ENCODE data around the gene MTMR12.

MTMR12 gene

DNA sequence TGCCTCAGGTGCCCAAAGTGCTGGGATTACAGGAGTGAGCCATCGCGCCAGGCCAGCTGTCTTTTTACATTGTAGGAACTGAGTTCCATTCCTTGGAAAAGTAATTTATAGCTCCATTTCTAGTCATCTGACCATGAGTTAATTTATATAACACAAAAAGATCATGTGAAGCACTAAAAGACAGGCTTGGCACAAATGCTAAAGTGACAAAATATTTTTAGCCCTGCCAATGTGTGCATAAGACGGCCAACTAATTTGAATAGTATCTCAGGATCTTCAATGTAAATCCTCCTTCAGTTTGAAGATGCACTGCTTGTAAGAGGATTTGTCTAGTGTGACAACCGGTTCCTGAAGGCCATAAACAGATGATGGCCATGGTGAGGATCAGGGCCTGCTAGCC lies 49.1 kb downstream of the MTMR12 start:
- Histone ChIP-seq H3K9me3 (ENCODE audit: control insufficient read depth, insufficient read depth, low read length) (no peaks in the 10 kb centered on the region), H3K4me1 (ENCODE audit: insufficient read depth, low read length) (no peaks in the 10 kb centered on the region), H3K36me3 (ENCODE audit: insufficient read depth, low read length) (peaks cover 23% of the 10 kb centered on the region)

DNA sequence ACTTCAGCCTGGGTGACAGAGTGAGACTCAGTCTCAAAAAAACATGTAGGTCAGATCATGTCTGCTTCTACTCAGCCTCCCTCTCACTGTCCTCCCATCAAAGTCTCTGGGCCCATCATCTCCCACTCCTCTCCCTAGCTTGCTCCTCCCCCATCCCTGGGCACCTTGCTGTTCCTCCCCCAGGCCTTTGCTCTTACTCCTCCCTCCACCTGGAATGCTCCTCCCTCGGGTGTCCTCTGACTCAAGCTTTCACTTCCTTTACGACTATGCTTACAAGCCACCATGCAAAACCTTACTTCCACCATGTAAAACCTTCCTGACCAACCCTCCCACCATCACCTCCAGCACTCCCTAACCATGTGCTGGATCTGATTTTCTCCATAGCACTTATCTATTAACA lies 51.5 kb downstream of the MTMR12 start:
- no peaks in the 10 kb centered on the region for H3K4me1 ChIP-seq (ENCODE audit: insufficient read depth, low read length)
- H3K36me3 ChIP-seq (ENCODE audit: insufficient read depth, low read length) = peaks cover 20% of the 10 kb centered on the region
- H3K9ac ChIP-seq (ENCODE audit: low read depth, low read length) = no peak overlapping the region
- H3K9me3 ChIP-seq (ENCODE audit: control insufficient read depth, insufficient read depth, low read length) = no peaks in the 10 kb centered on the region

More for the DNA sequence above, 49.1 kb downstream of the MTMR12 start:
- H3K9ac ChIP-seq (ENCODE audit: low read depth, low read length) = no peak overlapping the region

DNA sequence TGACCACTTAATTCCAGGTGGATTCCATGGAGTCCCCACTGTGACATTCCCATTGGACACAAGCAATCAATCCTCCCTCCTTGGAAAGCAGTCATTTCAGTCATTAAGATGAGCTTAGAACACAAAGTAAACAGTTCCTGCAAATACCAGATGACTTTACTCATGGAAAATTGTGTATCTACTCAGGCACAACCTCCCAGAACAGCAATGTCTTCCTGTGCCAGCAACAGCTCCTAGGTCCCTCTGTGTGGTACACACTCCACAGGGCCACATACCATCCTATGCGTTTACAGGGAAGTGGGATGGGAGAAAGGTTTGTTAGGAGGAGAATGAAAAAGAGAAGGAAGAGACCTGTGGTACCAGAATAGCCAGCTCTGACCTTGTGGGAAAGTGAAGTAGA lies 53.7 kb downstream of the MTMR12 start:
- H3K9me3 ChIP-seq (ENCODE audit: control insufficient read depth, insufficient read depth, low read length) = no peaks in the 10 kb centered on the region; the same call in 1 of the 2 replicates
- peaks cover 20% of the 10 kb centered on the region for H3K36me3 ChIP-seq (ENCODE audit: insufficient read depth, low read length)
- H3K9ac ChIP-seq (ENCODE audit: low read depth, low read length) = no peak overlapping the region
- H3K4me1 ChIP-seq (ENCODE audit: insufficient read depth, low read length) = no peaks in the 10 kb centered on the region

GRCh38 chr5:32258424-32258823 lies 54.3 kb downstream of the MTMR12 start:
- H3K9ac ChIP-seq (ENCODE audit: low read depth, low read length) = no peak overlapping the region
- peaks cover 22% of the 10 kb centered on the region for H3K36me3 ChIP-seq (ENCODE audit: insufficient read depth, low read length)
- H3K9me3 ChIP-seq (ENCODE audit: control insufficient read depth, insufficient read depth, low read length) = no peaks in the 10 kb centered on the region; the same call in 1 of the 2 replicates
- H3K4me1 ChIP-seq (ENCODE audit: insufficient read depth, low read length) = no peaks in the 10 kb centered on the region

GRCh38 chr5:32255540-32255900 lies 57.2 kb downstream of the MTMR12 start:
- no peak overlapping the region for H3K9ac ChIP-seq (ENCODE audit: low read depth, low read length)
- H3K4me1 ChIP-seq (ENCODE audit: insufficient read depth, low read length) = no peaks in the 10 kb centered on the region
- peaks cover 20% of the 10 kb centered on the region for H3K36me3 ChIP-seq (ENCODE audit: insufficient read depth, low read length)
- H3K9me3 ChIP-seq (ENCODE audit: control insufficient read depth, insufficient read depth, low read length) = no peaks in the 10 kb centered on the region; the same call in 1 of the 2 replicates

- Histone ChIP-seq H3K36me3 (ENCODE audit: insufficient read depth, low read length) (peaks cover 20% of the 10 kb centered on the region), H3K4me1 (ENCODE audit: insufficient read depth, low read length) (no peaks in the 10 kb centered on the region), H3K9me3 (ENCODE audit: control insufficient read depth, insufficient read depth, low read length) (no peaks in the 10 kb centered on the region; the same call in 1 of the 2 replicates), H3K9ac (ENCODE audit: low read depth, low read length) (no peak overlapping the region)
Observed at GRCh38 chr5:32254881-32255539, 57.7 kb downstream of the MTMR12 start.

DNA sequence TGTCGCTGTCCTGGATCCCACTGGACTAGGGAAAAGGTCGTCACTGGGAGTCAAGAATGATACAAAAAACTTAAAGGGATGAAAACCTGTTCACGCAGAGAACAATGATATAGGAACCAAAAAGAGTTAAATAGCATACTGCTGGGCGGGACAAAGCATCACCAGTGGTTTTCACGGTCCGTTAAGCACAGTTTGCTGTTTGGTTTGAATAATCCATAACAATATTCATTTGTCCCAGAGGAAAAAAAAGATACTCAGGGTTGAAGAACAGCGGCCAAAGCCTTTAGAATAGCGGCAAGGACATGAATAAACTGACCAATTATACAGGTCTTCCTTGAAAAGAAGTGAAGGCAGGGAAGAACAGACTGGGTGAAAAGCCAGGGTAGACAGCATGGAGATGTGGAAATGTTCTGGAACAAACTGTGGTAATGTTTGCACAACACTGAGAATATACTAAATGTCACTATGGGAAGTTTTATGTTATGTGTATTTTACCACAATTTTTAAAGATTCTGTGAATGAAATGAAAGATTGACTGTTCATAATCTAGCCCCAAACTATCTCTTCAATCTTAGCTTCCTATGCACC lies 60.8 kb downstream of the MTMR12 start:
- Histone ChIP-seq H3K4me1 (ENCODE audit: insufficient read depth, low read length) (no peaks in the 10 kb centered on the region), H3K9me3 (ENCODE audit: control insufficient read depth, insufficient read depth, low read length) (no peaks in the 10 kb centered on the region; the same call in 1 of the 2 replicates), H3K9ac (ENCODE audit: low read depth, low read length) (no peak overlapping the region), H3K36me3 (ENCODE audit: insufficient read depth, low read length) (peaks cover 20% of the 10 kb centered on the region)

GRCh38 chr5:32249668-32250067 lies 63.1 kb downstream of the MTMR12 start:
- Histone ChIP-seq H3K36me3 (ENCODE audit: insufficient read depth, low read length) (peaks cover 21% of the 10 kb centered on the region), H3K9ac (ENCODE audit: low read depth, low read length) (no peak overlapping the region), H3K9me3 (ENCODE audit: control insufficient read depth, insufficient read depth, low read length) (no peaks in the 10 kb centered on the region; the same call in 1 of the 2 replicates), H3K4me1 (ENCODE audit: insufficient read depth, low read length) (no peaks in the 10 kb centered on the region)

GRCh38 chr5:32245742-32246141 lies 67.0 kb downstream of the MTMR12 start:
- Histone ChIP-seq H3K9ac (ENCODE audit: low read depth, low read length) (no peak overlapping the region), H3K4me1 (ENCODE audit: insufficient read depth, low read length) (no peaks in the 10 kb centered on the region), H3K36me3 (ENCODE audit: insufficient read depth, low read length) (peaks cover 20% of the 10 kb centered on the region), H3K9me3 (ENCODE audit: control insufficient read depth, insufficient read depth, low read length) (no peaks in the 10 kb centered on the region)

DNA sequence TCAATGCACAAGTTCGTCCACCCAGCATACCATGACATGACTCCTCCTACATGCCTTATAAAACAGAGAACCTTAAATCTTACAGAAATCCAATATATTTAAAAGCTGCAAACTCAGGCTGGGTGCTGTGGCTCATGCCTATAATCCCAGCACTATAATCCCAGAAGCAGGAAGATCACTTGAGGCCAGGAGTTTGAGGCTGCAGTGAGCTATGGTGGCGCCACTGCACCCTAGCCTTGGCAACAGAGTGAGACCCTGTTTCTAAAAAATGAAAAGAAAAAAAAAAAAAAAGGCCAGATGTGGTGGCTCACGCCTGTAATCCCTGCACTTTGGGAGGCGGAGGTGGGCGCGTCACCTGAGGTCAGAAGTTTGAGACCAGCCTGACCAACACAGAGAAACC lies 68.7 kb downstream of the MTMR12 start:
- no peak overlapping the region for H3K9ac ChIP-seq (ENCODE audit: low read depth, low read length)
- H3K9me3 ChIP-seq (ENCODE audit: control insufficient read depth, insufficient read depth, low read length) = no peaks in the 10 kb centered on the region
- H3K4me1 ChIP-seq (ENCODE audit: insufficient read depth, low read length) = no peaks in the 10 kb centered on the region
- peaks cover 17% of the 10 kb centered on the region for H3K36me3 ChIP-seq (ENCODE audit: insufficient read depth, low read length)

DNA sequence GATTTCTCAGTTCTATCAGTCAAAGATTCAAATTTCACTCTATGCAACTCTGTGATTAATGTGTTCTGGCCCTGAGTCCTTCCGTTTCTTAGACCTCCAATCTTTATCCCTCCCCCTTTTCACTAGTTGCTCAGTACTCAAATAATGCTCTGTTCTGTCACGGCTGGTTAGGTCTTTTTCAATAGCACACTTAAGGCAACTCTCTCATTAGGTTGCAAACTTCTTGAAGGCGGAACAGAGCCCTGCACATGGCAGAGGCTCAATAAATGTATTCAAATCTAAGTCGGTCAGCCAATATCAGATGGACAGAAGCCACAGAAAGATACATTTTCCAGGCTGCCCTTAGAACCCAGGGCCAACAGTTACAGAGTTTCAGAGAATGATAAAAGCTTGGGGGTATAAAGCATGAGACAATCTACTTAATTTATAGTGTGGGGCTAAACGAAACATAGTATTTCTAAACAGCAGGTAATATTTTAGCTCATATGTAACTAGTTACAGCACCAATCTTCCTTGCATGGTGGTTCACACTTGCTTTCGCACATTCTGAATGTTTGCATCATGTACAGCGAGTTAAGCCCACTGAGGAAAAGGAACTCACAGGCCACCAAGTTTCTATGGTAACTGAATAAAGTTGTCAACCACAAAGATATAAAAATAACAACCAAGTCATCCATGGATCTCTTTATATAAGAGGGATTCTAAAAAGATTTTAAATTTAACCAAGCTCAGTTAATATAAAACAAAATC lies 71.5 kb downstream of the MTMR12 start:
- no peaks in the 10 kb centered on the region for H3K9me3 ChIP-seq (ENCODE audit: control insufficient read depth, insufficient read depth, low read length)
- H3K9ac ChIP-seq (ENCODE audit: low read depth, low read length) = no peak overlapping the region
- no peaks in the 10 kb centered on the region for H3K4me1 ChIP-seq (ENCODE audit: insufficient read depth, low read length)
- peaks cover 14% of the 10 kb centered on the region for H3K36me3 ChIP-seq (ENCODE audit: insufficient read depth, low read length)

DNA sequence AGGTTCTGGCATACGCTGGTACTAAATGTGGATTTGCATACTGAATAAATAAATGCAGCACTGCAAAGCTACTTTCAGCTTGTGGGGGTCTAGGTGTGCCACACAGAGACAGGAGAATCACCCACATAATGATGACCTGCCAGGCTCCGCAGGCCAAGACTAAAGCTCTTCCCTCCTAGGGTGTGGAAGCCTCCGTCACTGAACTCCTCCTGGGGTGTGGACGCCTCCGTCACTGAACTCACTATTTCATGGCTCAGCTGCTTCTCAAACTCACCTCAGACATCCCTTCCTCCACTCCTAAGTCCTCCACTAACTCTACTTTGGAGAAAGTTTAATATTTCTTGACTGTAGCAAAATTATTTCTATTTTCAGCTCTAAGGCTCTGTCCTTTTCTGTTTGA lies 73.4 kb downstream of the MTMR12 start:
- no peaks in the 10 kb centered on the region for H3K9me3 ChIP-seq (ENCODE audit: control insufficient read depth, insufficient read depth, low read length)
- no peaks in the 10 kb centered on the region for H3K4me1 ChIP-seq (ENCODE audit: insufficient read depth, low read length)
- no peak overlapping the region for H3K9ac ChIP-seq (ENCODE audit: low read depth, low read length)
- peaks cover 12% of the 10 kb centered on the region for H3K36me3 ChIP-seq (ENCODE audit: insufficient read depth, low read length)

GRCh38 chr5:32233696-32234447 lies 78.9 kb downstream of the MTMR12 start:
- Histone ChIP-seq H3K9ac (ENCODE audit: low read depth, low read length) (no peak overlapping the region), H3K36me3 (ENCODE audit: insufficient read depth, low read length) (peaks cover 7% of the 10 kb centered on the region), H3K9me3 (ENCODE audit: control insufficient read depth, insufficient read depth, low read length) (no peaks in the 10 kb centered on the region), H3K4me1 (ENCODE audit: insufficient read depth, low read length) (no peaks in the 10 kb centered on the region)

DNA sequence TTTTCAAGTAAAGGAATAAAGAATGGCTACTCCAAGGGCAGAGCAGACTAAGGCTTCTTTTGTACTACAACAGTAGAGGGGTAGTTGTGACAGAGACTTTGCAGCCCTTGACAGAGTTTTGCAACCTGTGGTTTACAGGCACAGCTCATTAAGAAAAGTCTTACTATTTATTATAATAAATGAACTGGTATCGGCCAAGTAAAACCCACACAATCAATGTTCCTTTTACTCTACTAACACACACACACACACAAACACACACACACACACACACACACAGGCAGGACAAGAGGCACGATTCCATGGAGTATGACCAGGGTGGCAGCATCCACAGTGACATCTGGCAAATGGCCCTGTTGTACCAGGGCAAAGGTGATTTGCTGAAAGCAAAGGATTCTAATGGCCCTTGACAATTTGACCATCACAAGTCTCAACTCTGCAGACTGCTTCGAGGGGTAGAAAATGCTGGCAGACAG lies 79.5 kb downstream of the MTMR12 start:
- H3K9ac ChIP-seq (ENCODE audit: low read depth, low read length) = no peak overlapping the region
- H3K4me1 ChIP-seq (ENCODE audit: insufficient read depth, low read length) = no peaks in the 10 kb centered on the region
- H3K9me3 ChIP-seq (ENCODE audit: control insufficient read depth, insufficient read depth, low read length) = no peaks in the 10 kb centered on the region
- H3K36me3 ChIP-seq (ENCODE audit: insufficient read depth, low read length) = peaks cover 6% of the 10 kb centered on the region

All from ES-I3 (cell line).